HG02759 (cell line): ENCODE results near the gene NEAT1.
A peak's percentile ranks its signal among the peaks of the same experiment; 100 is the strongest.
"Not testable (repeated sequence)": the region's sequence is repeated elsewhere in the genome, so short reads cannot be mapped to it uniquely, and the experiment has no call there.

Experiments used
- ATAC-seq: cut with Tn5 transposase; IDR thresholded peaks from one replicate; pipeline ENCODE4 v1.9.1; 2021; ENCODE audit warnings: mild to moderate bottlenecking, moderate library complexity; ENCODE audit not compliant: unreplicated experiment

Gene NEAT1

DNA sequence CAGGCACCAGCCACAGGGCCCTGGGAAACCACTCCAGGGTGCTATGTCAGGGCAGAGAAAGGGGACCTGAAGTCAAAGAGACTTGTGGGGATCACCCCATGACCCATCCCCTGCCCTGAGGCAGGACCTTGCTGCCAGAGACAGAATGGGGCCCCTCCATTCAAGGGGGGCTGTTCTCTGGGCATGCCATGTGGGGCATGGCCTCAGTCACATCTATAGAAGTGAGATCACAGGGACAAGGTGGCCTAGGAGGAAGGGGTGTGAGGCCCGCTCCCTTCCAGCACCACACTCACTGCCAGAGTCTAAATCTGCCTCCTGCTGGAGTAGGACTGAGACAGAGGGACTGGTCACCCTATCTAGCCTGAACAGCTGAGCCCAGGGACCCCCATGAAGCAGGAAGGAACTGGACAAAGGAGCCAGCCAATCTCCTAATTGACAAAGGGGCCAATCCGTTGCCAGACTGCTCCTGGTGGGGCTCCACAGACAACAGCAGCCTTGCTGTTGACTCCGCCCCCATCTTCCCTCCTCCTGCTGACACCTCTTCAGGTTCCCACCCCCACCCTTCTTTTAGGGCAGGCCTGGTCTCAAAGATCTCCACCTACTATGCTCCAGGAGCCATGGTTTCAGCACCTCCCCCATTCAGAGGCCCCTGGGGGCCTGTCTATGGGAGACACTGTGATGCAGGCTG, 26.0 kb downstream of the NEAT1 start:
- ATAC-seq: no peak

DNA sequence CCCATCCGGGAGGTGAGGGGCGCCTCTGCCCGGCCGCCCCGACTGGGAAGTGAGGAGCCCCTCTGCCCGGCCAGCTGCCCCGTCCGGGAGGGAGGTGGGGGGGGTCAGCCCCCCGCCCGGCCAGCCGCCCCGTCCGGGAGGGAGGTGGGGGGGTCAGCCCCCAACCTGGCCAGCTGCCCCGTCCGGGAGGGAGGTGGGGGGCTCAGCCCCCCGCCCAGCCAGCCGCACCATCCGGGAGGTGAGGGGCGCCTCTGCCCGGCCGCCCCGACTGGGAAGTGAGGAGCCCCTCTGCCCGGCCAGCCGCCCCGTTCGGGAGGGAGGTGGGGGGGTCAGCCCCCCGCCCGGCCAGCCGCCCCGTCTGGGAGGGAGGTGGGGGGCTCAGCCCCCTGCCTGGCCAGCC, 28.7 kb downstream of the NEAT1 start:
- ATAC-seq: not testable (repeated sequence)

GRCh38 chr11:65452259-65452658, 29.7 kb downstream of the NEAT1 start:
- not testable (repeated sequence) for ATAC-seq

- ATAC-seq: no peak
These were observed 30.4 kb downstream of the NEAT1 start for GRCh38 chr11:65452806-65453490.

GRCh38 chr11:65454311-65454695, 31.7 kb downstream of the NEAT1 start:
- ATAC-seq: no peak

- ATAC-seq: peak; percentile 93
These were observed 32.3 kb downstream of the NEAT1 start for GRCh38 chr11:65454696-65455456.

DNA sequence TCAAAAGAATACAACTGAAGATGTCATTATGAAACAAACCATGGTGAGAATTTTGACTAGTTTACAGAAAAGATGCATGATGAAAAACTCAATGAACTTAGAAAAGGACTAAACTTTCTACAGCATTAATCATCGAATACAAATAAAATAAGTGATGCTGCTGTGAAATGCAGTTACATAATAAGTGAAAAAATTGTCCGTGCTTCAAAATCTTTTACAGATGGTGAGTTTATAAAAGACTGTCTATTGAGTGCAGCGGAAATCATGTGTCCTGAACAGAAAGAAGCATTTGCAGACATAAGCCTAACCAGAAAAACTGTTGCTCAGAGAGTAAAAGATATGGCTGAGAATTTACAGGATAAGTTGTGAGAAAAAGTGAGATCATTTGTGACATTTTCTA, 33.8 kb downstream of the NEAT1 start:
- no peak for ATAC-seq

DNA sequence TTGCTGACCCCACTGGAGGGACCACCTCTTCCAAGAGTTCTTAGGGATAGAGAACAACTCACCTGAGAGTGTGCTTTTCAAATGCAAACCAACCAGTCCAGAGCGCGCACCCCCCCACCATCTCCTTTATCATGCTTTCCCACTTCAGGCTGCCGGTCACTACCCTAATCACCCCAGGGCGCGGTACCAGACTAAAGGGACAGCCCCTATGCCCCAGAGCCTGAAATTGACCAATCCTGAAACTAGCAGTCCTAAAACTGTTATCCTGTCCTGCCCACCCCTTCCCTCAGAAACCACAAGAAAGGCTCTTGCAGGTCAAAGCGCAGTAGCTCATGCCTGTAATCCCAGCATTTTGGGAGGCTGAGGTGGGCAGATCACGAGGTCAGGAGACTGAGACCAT, 37.0 kb downstream of the NEAT1 start:
- no peak for ATAC-seq

- ATAC-seq: not testable (repeated sequence)
These were observed 42.9 kb downstream of the NEAT1 start for GRCh38 chr11:65465471-65465870.

DNA sequence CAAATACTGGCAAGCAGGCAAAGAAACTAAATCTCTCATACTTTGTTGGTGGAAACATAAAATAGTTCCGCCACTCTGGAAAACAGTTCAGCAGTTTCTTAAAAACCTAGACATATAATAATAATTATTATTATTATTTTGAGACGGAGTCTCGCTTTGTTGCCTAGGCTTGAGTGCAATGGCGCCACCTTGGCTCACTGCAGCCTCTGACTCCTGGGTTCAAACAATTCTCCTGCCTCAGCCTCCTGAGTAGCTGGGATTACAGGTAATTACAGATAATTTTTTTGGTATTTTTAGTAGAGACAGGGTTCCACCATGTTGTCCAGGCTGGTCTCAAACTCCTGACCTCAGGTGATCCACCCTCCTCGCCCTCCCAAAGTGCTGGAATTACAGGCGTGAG, 44.7 kb downstream of the NEAT1 start:
- not testable (repeated sequence) for ATAC-seq

GRCh38 chr11:65468874-65469333, 46.3 kb downstream of the NEAT1 start:
- ATAC-seq: no peak

GRCh38 chr11:65470433-65471049, 47.9 kb downstream of the NEAT1 start:
- ATAC-seq: no peak

DNA sequence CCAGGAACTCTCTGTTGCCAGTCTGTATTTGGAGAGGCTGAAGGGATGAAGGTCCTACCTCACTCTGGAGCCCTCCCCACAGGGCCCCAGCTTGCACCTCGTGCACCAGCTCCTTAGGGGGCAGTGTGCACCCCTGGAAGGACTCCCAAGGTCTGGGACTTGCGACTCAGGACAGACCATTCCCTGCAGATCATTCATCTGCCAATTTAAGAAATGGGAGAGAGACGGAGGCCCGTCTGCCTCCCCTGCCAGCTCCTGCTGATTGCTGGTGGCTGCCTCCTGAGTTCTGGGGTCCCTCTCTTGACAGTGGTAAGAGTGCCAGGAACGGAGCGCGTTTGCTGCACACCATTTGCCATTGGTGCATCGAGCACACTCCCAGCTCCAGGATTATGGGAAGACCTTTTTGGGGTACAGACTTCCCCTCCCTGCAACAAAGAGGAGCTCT, 48.9 kb downstream of the NEAT1 start:
- ATAC-seq: no peak

DNA sequence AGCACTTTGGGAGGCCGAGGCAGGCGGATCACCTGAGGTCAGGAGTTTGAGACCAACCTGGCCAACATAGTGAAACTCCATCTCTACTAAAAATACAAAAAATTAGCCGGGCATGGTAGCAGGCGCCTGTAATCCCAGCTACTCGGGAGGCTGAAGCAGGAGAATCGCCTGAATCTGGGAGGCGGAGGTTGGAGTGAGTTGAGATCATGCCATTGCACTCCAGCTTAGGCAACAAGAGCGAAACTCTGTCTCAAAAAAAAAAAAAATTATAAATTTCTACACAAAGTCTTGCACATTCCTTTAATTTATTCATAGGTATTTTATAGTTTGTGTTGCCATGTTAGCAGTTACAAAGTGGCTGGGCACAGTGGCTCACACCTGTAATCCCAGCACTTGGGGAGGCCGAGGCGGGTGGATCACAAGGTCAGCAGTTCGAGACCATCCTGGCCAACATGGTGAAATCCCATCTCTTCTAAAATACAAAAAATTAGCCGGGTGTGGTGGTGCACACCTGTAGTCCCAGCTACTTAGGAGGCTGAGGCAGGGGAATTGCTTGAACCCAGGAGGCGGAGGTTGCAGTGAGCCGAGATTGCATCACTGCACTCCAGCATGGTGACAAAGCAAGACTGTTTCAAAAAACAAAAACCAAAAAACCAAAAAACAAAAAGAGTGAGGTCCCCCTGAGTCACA, 50.1 kb downstream of the NEAT1 start:
- ATAC-seq: not testable (repeated sequence)

- ATAC-seq: no peak
These were observed 50.8 kb downstream of the NEAT1 start for GRCh38 chr11:65473278-65473860.

- ATAC-seq: no peak
These were observed 52.3 kb downstream of the NEAT1 start for GRCh38 chr11:65474864-65475263.

- no peak for ATAC-seq
These were observed 54.1 kb downstream of the NEAT1 start for GRCh38 chr11:65476632-65477148.

DNA sequence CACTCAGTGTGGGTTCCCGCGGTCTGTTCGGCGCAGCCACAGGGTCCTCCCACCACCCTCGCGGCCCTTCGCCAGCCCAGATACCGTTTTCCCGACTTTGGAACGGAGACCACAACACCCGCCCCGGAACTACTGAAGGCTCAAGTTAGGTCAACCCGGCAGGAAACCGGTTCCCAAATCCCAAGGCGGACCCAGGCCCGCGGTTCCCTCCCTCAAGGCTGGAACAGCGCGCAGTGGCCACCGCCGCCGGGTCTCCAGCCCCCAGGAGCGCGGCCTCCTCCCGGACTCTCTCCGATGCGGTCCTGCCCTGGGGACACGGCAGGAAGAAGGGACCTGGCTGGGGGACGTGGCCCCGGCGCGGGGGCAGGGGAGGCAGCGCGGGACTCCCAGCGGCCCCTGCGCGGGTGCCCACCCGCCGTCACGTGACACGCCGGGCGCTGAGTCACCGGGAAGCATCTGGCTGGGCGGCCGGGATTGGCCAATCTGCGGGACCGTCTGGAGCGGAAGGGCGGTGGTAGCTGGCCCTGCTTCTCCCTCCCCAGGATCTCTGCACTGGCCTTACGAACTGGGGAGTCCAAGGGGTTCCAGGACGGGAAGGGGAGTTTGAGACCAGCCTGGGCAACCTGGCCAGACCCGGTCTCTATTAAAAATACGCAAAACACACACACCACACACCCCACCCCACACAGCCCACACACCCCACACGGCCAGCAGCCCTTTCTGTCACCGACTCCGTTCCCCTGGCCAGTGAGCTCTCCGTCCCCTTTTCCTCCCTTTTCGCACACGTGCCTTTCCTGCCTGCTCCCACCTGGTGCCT, 54.8 kb downstream of the NEAT1 start:
- ATAC-seq: peak; percentile 90
